HUES48 (cell line): ENCODE data around the gene KRI1.
"Not testable (repeated sequence)": the region's sequence is repeated elsewhere in the genome, so short reads cannot be mapped to it uniquely, and the experiment has no call there.

Source experiments
- H3K27ac ChIP-seq: one replicate; pipeline ENCODE4 v1.7.0; 2013; ENCODE audit warnings: low read depth, low read length, inconsistent platforms
- H3K27me3 ChIP-seq: 2 replicates; pipeline ENCODE4 v1.6.1; 2013; ENCODE audit warnings: mild to moderate bottlenecking, low read length; ENCODE audit not compliant: control insufficient read depth, insufficient read depth
- H3K36me3 ChIP-seq: 2 replicates; pipeline ENCODE4 v1.6.1; 2013; ENCODE audit warnings: low read length; ENCODE audit not compliant: control insufficient read depth, insufficient read depth
- H3K4me1 ChIP-seq: 2 replicates; pipeline ENCODE4 v1.6.1; 2013; ENCODE audit warnings: mild to moderate bottlenecking, low read length; ENCODE audit not compliant: control insufficient read depth, insufficient read depth
- H3K4me3 ChIP-seq: 2 replicates; pipeline ENCODE4 v1.5.1; 2013; ENCODE audit warnings: mild to moderate bottlenecking, low read depth, low read length
- H3K9ac ChIP-seq: 2 replicates; pipeline ENCODE4 v1.6.1; 2013; ENCODE audit warnings: mild to moderate bottlenecking, low read depth, low read length, moderate library complexity
- H3K9me3 ChIP-seq: 2 replicates; pipeline ENCODE4 v1.6.1; 2013; ENCODE audit warnings: low read length; ENCODE audit not compliant: control insufficient read depth, insufficient read depth

The KRI1 gene

GRCh38 chr19:10557603-10558197 is 8.1 kb downstream of the KRI1 start:
- H3K9me3 ChIP-seq: no peaks in the 10 kb centered on the region
- H3K27ac ChIP-seq: no peak overlapping the region
- peaks cover 88% of the 10 kb centered on the region for H3K36me3 ChIP-seq
- no peak overlapping the region for H3K4me3 ChIP-seq
- H3K9ac ChIP-seq: no peak overlapping the region
- H3K27me3 ChIP-seq: no peaks in the 10 kb centered on the region
- H3K4me1 ChIP-seq: no peaks in the 10 kb centered on the region

DNA sequence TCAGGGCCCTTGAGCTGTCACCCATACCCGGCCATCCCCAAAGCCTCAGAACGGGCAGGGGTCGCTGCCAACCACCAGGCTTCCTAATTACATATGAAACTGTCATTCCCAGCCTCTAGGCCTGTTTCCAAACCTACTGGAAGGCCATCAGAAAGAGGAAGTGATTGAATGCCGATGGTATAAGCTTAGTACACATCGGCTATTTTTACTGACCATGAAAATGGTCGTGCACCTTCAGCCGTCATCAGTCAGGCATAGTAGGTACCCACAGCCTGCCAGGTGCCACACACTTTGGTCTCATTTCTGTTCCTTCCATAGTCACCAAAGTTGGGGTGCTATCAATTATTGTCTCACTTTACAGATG is 10.2 kb downstream of the KRI1 start:
- H3K36me3 ChIP-seq: peaks cover 80% of the 10 kb centered on the region
- no peak overlapping the region for H3K9ac ChIP-seq
- H3K4me3 ChIP-seq: no peak overlapping the region
- no peak overlapping the region for H3K27ac ChIP-seq
- no peaks in the 10 kb centered on the region for H3K27me3 ChIP-seq
- H3K9me3 ChIP-seq: no peaks in the 10 kb centered on the region
- no peaks in the 10 kb centered on the region for H3K4me1 ChIP-seq

DNA sequence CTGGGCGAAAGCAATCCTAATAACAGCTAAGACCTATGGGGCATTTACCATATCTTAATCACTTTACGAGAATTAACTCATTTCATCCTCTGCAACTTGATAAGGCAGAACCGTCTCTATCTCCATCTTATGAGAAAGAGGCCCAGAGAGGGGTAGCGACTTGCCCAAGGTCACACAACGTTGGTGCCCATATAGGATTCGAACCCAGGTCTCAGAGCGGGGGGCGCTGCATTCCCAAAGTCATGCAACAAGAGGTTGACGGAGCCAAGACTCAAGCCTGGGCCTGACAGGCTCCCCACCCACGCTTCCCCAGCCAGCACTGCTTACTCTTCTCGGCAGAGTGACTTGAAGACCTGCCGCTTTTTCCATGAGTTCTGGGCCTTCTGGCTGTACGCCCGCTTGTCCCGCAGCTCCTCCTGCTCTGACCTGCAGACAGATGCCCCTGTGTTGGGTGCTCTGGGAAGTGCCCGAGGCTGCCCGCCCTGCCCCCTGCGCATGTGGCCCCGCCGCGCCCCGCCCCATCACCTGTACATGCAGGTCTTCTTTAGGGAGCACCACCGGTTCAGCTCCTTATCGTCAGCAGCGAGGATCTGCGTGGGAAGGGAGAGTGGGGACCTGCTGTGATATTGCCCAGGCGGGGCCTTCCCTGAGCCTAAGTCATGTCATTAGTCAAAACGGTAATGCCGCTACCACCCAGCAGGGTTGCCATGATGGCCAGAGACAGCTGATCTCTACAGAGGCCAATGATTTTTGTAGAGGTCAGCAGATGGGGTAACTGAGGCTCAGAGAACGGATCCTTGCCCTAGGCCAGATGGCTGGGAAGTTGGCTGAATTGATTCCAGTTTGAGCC is 10.8 kb downstream of the KRI1 start:
- Histone ChIP-seq H3K27ac (no peak overlapping the region), H3K4me3 (no peak overlapping the region), H3K4me1 (no peaks in the 10 kb centered on the region)

GRCh38 chr19:10553943-10554381 is 11.8 kb downstream of the KRI1 start:
- Histone ChIP-seq H3K27ac (no peak overlapping the region), H3K9ac (no peak overlapping the region), H3K4me1 (no peaks in the 10 kb centered on the region)

More for the DNA sequence above, 10.8 kb downstream of the KRI1 start:
- H3K36me3 ChIP-seq: peaks cover 79% of the 10 kb centered on the region
- no peak overlapping the region for H3K9ac ChIP-seq
- H3K27me3 ChIP-seq: no peaks in the 10 kb centered on the region
- no peaks in the 10 kb centered on the region for H3K9me3 ChIP-seq

DNA sequence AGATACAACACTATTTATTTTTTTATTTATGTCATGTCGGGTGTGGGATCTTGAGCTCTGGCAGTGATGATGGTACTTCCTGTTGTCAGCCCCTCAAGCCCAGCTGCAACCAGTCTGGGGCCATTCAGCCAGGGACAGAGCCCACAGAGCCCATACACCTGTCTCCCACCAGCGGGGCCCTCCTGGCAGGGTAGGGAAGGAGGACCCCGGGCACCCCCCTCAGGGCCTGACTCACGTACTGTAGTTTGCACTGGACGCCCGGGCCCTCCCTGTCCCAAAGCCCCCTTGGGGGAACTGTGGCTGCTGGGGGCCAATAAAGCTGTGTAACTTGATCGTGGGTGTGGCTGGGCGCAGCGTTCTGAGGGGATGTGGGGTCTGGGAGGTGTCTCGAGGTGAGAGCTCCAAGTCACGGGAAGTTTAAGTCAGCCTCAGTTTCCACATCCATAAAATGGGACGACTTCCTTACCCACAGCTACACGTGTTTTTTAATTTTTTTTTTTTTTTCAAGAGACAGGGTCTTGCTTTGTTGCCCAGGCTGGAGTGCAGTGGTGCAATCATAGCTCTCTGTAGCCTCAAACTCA is 12.6 kb downstream of the KRI1 start:
- Histone ChIP-seq H3K9ac (no peak overlapping the region), H3K27ac (no peak overlapping the region), H3K4me3 (no peak overlapping the region), H3K4me1 (no peaks in the 10 kb centered on the region), H3K36me3 (peaks cover 78% of the 10 kb centered on the region), H3K9me3 (no peaks in the 10 kb centered on the region), H3K27me3 (no peaks in the 10 kb centered on the region)

More at GRCh38 chr19:10553943-10554381, 11.8 kb downstream of the KRI1 start:
- H3K36me3 ChIP-seq: peaks cover 75% of the 10 kb centered on the region
- H3K27me3 ChIP-seq: no peaks in the 10 kb centered on the region
- no peak overlapping the region for H3K4me3 ChIP-seq
- H3K9me3 ChIP-seq: no peaks in the 10 kb centered on the region

GRCh38 chr19:10552510-10553053 is 13.2 kb downstream of the KRI1 start:
- Histone ChIP-seq H3K27me3 (no peaks in the 10 kb centered on the region), H3K36me3 (peaks cover 73% of the 10 kb centered on the region), H3K4me1 (no peaks in the 10 kb centered on the region), H3K27ac (no peak overlapping the region), H3K9ac (no peak overlapping the region), H3K4me3 (no peak overlapping the region), H3K9me3 (no peaks in the 10 kb centered on the region)

DNA sequence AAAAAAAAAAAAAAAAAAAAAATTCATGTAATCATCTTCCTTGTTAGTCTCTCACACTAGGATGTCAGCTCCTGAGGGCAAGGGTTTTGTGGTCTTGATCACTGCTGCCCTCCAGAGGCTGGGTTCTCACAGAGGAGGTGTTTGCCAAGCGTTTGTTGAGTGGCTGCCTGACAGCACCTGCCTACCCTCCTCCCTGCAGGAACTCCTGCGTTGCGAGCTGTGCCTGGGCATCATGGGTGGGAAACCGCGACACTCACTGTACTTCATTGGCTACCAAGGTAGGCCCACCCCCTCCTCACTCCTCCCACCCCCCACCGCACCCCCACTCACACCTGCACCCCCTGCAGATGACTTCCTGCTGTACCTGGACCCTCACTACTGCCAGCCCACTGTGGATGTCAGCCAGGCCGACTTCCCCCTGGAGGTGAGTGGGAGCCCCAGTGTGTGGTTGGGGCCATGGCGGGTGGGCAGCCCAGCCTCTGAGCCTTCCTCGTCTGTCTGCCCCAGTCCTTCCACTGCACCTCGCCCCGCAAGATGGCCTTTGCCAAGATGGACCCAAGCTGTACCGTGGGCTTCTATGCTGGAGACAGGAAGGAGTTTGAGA is 14.0 kb downstream of the KRI1 start:
- H3K36me3 ChIP-seq: peaks cover 72% of the 10 kb centered on the region
- no peak overlapping the region for H3K9ac ChIP-seq
- no peak overlapping the region for H3K4me3 ChIP-seq
- H3K9me3 ChIP-seq: no peaks in the 10 kb centered on the region
- no peak overlapping the region for H3K27ac ChIP-seq
- no peaks in the 10 kb centered on the region for H3K27me3 ChIP-seq
- no peaks in the 10 kb centered on the region for H3K4me1 ChIP-seq

DNA sequence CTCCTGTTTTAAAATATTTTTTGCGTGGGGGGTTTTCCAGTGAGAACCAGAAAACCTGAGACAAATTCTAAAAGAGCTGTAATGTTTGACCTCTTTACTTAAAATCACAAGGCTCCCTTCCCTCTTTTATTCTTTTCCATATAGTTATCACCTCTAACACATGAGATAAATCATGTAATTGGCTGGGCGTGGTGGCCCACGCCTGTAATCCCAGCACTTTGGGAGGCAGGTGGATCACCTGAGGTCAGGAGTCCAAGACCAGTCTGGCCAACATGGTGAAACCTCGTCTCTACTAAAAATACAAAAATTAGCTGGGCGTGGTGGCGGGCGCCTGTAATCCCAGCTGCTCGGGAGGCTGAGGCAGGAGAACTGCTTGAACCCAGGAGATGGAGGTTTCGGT is 14.8 kb downstream of the KRI1 start:
- H3K4me3 ChIP-seq, H3K9ac ChIP-seq, H3K4me1 ChIP-seq, H3K9me3 ChIP-seq, H3K27me3 ChIP-seq, H3K27ac ChIP-seq: not testable (repeated sequence)
- peaks cover 68% of the 10 kb centered on the region for H3K36me3 ChIP-seq

DNA sequence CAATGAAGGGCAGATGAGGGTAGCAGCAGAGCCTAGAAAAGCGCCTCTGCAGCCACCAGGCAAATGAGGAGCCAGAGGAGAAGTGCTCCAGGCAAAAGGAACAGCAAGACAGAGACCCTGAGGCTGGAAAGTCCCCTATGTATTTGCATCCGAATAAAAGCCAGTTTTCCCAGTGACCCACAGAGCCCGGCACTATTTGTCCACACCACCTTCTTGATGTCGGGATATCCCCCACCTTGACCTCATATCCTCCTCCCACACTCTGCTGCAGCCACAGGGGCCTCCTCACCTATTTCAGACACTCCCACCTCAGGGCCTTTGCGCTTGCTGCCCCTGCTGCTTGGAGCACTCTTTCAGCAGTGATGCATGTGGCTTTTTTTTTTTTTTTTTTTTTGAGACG is 15.5 kb downstream of the KRI1 start:
- H3K4me1 ChIP-seq: no peaks in the 10 kb centered on the region
- peaks cover 61% of the 10 kb centered on the region for H3K36me3 ChIP-seq
- H3K9me3 ChIP-seq: no peaks in the 10 kb centered on the region
- no peaks in the 10 kb centered on the region for H3K27me3 ChIP-seq
- no peak overlapping the region for H3K9ac ChIP-seq
- H3K27ac ChIP-seq: no peak overlapping the region
- no peak overlapping the region for H3K4me3 ChIP-seq

GRCh38 chr19:10549733-10550132 is 16.1 kb downstream of the KRI1 start:
- no peak overlapping the region for H3K27ac ChIP-seq
- no peaks in the 10 kb centered on the region for H3K27me3 ChIP-seq
- H3K4me1 ChIP-seq: no peaks in the 10 kb centered on the region
- H3K9me3 ChIP-seq: no peaks in the 10 kb centered on the region
- H3K4me3 ChIP-seq: no peak overlapping the region
- H3K9ac ChIP-seq: no peak overlapping the region
- H3K36me3 ChIP-seq: peaks cover 58% of the 10 kb centered on the region
